Neural cell (in vitro differentiated cells): ENCODE data around the gene MDGA2. TPM values are rescaled to one million over a fixed set of nuclear protein-coding genes. Genes with fewer than 3 reads are reported as not detected.

Source experiments
- H2AFZ ChIP-seq: fragments of 200-600, 300-800 bp; sonication (generic), shearing (Covaris generic); 2 replicates; pipeline ENCODE4 v1.6.0; 2014; ENCODE audit warnings: low read depth, mild to moderate bottlenecking, antibody characterized with exemption, low read length, moderate library complexity
- H3F3A ChIP-seq: fragments of 200-600 bp; shearing (Covaris generic); 2 replicates; pipeline ENCODE4 v1.6.1; 2016; ENCODE audit warnings: mild to moderate bottlenecking, moderate library complexity, mixed read lengths, antibody characterized with exemption, low read length; ENCODE audit not compliant: insufficient read depth, poor library complexity, severe bottlenecking
- H3K27ac ChIP-seq: fragments of 200-600, 300-800 bp; sonication (generic), shearing (Covaris generic); 2 replicates; pipeline ENCODE4 v1.5.1; 2014; ENCODE audit warnings: mild to moderate bottlenecking, low read length, moderate library complexity
- H3K27me3 ChIP-seq: fragments of 300-800, 200-600 bp; sonication (generic), shearing (Covaris generic); 2 replicates; pipeline ENCODE4 v1.6.0; 2014; ENCODE audit warnings: mild to moderate bottlenecking, low read depth, low read length, moderate library complexity; ENCODE audit not compliant: insufficient read depth
- H3K36me3 ChIP-seq: fragments of 300-800, 200-600 bp; sonication (generic), shearing (Covaris generic); 2 replicates; pipeline ENCODE4 v1.5.1; 2014; ENCODE audit warnings: mild to moderate bottlenecking, antibody characterized with exemption, low read length, moderate library complexity; ENCODE audit not compliant: insufficient read depth
- H3K4me2 ChIP-seq: fragments of 300-800, 200-600 bp; sonication (generic), shearing (Covaris generic); 2 replicates; pipeline ENCODE4 v1.6.0; 2014; ENCODE audit warnings: mild to moderate bottlenecking, low read length
- H3K4me3 ChIP-seq: fragments of 300-800, 200-600 bp; sonication (generic), shearing (Covaris generic); 2 replicates; pipeline ENCODE4 v1.5.1; 2014; ENCODE audit warnings: mild to moderate bottlenecking, low read length, moderate library complexity
- H3K79me2 ChIP-seq: fragments of 200-600 bp; shearing (Covaris generic); replicated peaks from 2 replicates; pipeline ENCODE4 v1.6.0; 2014; ENCODE audit warnings: mild to moderate bottlenecking, low read length, moderate library complexity; ENCODE audit not compliant: insufficient read depth
- H3K9ac ChIP-seq: fragments of 300-800, 200-600 bp; sonication (generic), shearing (Covaris generic); 2 replicates; pipeline ENCODE4 v1.6.1; 2016; ENCODE audit warnings: mild to moderate bottlenecking, low read length, mixed read lengths
- H3K9me2 ChIP-seq: fragments of 200-600 bp; shearing (Covaris generic); 2 replicates; pipeline ENCODE4 v1.6.1; 2016; ENCODE audit warnings: mild to moderate bottlenecking, low read length, mixed read lengths; ENCODE audit not compliant: insufficient read depth
- H3K9me3 ChIP-seq: fragments of 200-600, 300-800 bp; sonication (generic), shearing (Covaris generic); 2 replicates; pipeline ENCODE4 v1.6.1; 2016; ENCODE audit warnings: mild to moderate bottlenecking, mixed run types, low read length, moderate library complexity, mixed read lengths
- H4K20me1 ChIP-seq: fragments of 200-600 bp; shearing (Covaris generic); 2 replicates; pipeline ENCODE4 v1.6.1; 2016; ENCODE audit warnings: mild to moderate bottlenecking, mixed run types; ENCODE audit not compliant: insufficient read depth
- CTCF ChIP-seq: fragments of 450-650 bp; IDR thresholded peaks from 2 replicates; pipeline ENCODE4 v1.5.1; 2014; ENCODE audit warnings: antibody characterized with exemption, mild to moderate bottlenecking, moderate library complexity; ENCODE audit not compliant: poor library complexity, severe bottlenecking
- EP300 ChIP-seq: fragments of 450-650 bp; conservative IDR thresholded peaks from 2 replicates; pipeline ENCODE4 v1.6.1; 2014; ENCODE audit warnings: antibody characterized with exemption, mild to moderate bottlenecking, moderate library complexity; ENCODE audit not compliant: poor library complexity, severe bottlenecking
- EZH2 ChIP-seq: fragments of 200-600, 300-800 bp; shearing (Covaris generic), sonication (generic); IDR thresholded peaks from 2 replicates; pipeline ENCODE4 v1.6.1; 2014; ENCODE audit warnings: antibody characterized with exemption, low read length, borderline replicate concordance, mild to moderate bottlenecking; ENCODE audit not compliant: insufficient read depth, poor library complexity, severe bottlenecking
- MXI1 ChIP-seq: fragments of 450-650 bp; conservative IDR thresholded peaks from 2 replicates; pipeline ENCODE4 v1.6.1; 2014; ENCODE audit warnings: antibody characterized with exemption, mild to moderate bottlenecking; ENCODE audit not compliant: poor library complexity, severe bottlenecking
- POLR2AphosphoS5 ChIP-seq: IDR thresholded peaks from 2 replicates; pipeline ENCODE4 v1.6.1; 2012
- RAD21 ChIP-seq: fragments of 450-650 bp; conservative IDR thresholded peaks from 2 replicates; pipeline ENCODE4 v1.6.1; 2014; ENCODE audit warnings: antibody characterized with exemption, mild to moderate bottlenecking, moderate library complexity
- REST ChIP-seq: IDR thresholded peaks from 2 replicates; pipeline ENCODE4 v1.6.1; 2012; ENCODE audit warnings: borderline replicate concordance
- SMC3 ChIP-seq: fragments of 450-650 bp; conservative IDR thresholded peaks from 2 replicates; pipeline ENCODE4 v1.6.1; 2014; ENCODE audit warnings: antibody characterized with exemption, mild to moderate bottlenecking, moderate library complexity; ENCODE audit not compliant: poor library complexity
- TAF1 ChIP-seq: IDR thresholded peaks from 2 replicates; pipeline ENCODE4 v1.6.1; 2012; ENCODE audit warnings: low read depth
- polyA plus RNA-seq: library from polyadenylated mRNA; depleted of rRNA; stranded (reverse); fragments of >200 nt; gene quantifications from 2 replicates; pipeline ENCODE4 v1.2.3, GENCODE V29; 2014

MDGA2 gene
- polyA plus RNA-seq, 1 donor from 2014 or later = 3.8 TPM

GRCh38 chr14:47200740-47201139 is 474.7 kb downstream of the MDGA2 start:
- no peaks in the 10 kb centered on the region for H4K20me1 ChIP-seq

GRCh38 chr14:47195582-47195981 is 479.8 kb downstream of the MDGA2 start:
- Histone ChIP-seq H3K9me2 (no peaks in the 10 kb centered on the region), H3K27me3 (no peaks in the 10 kb centered on the region), H3F3A (no peaks in the 10 kb centered on the region), H3K4me2 (no peak overlapping the region), H4K20me1 (no peaks in the 10 kb centered on the region), H3K79me2 (no peaks in the 10 kb centered on the region), H3K36me3 (no peaks in the 10 kb centered on the region), H3K9me3 (no peaks in the 10 kb centered on the region), H2AFZ (no peak overlapping the region), H3K4me3 (no peak overlapping the region), H3K27ac (no peak overlapping the region), H3K9ac (no peak overlapping the region)
- no peak for TF ChIP-seq TAF1
- no peak for TF ChIP-seq MXI1
- no peak for TF ChIP-seq REST
- TF ChIP-seq SMC3 = no peak
- no peak for TF ChIP-seq POLR2AphosphoS5
- TF ChIP-seq EZH2 = no peak
- TF ChIP-seq EP300 = no peak
- TF ChIP-seq RAD21 = no peak

More at GRCh38 chr14:47200740-47201139, 474.7 kb downstream of the MDGA2 start:
- TF ChIP-seq TAF1 (no peak), RAD21 (no peak), SMC3 (no peak), EZH2 (no peak), POLR2AphosphoS5 (no peak), EP300 (no peak), REST (no peak), CTCF (no peak), MXI1 (no peak)
- Histone ChIP-seq H3K36me3 (no peaks in the 10 kb centered on the region), H2AFZ (no peak overlapping the region), H3K4me3 (no peak overlapping the region), H3K9me2 (no peaks in the 10 kb centered on the region), H3K27ac (no peak overlapping the region), H3F3A (no peaks in the 10 kb centered on the region), H3K9me3 (no peaks in the 10 kb centered on the region), H3K79me2 (no peaks in the 10 kb centered on the region), H3K9ac (no peak overlapping the region), H3K4me2 (no peak overlapping the region), H3K27me3 (no peaks in the 10 kb centered on the region)
